ENCODE results near the gene PAQR4.

PAQR4 gene

GRCh38 chr16:3020604-3021448, 51.7 kb downstream of the PAQR4 start:
- no peak for TF ChIP-seq GATA2 (IDR thresholded peaks at IDR 0.05; ENCODE audit: low read depth, low read length)
- TF ChIP-seq GATA3 (IDR thresholded peaks at IDR 0.05; ENCODE audit: low read depth, low read length): no peak

GRCh38 chr16:3021449-3022207, 52.5 kb downstream of the PAQR4 start:
- TF ChIP-seq GATA3 (IDR thresholded peaks at IDR 0.05; ENCODE audit: low read depth, low read length): no peak
- no peak for TF ChIP-seq GATA2 (IDR thresholded peaks at IDR 0.05; ENCODE audit: low read depth, low read length)

GRCh38 chr16:3022208-3022683, 53.1 kb downstream of the PAQR4 start:
- TF ChIP-seq GATA3 (IDR thresholded peaks at IDR 0.05; ENCODE audit: low read depth, low read length) (no peak), GATA2 (IDR thresholded peaks at IDR 0.05; ENCODE audit: low read depth, low read length) (no peak)

GRCh38 chr16:3022684-3023414, 53.7 kb downstream of the PAQR4 start:
- TF ChIP-seq GATA2 (IDR thresholded peaks at IDR 0.05; ENCODE audit: low read depth, low read length) (no peak), GATA3 (IDR thresholded peaks at IDR 0.05; ENCODE audit: low read depth, low read length) (no peak)
